ENCODE results near the gene SLC16A4.

DNA sequence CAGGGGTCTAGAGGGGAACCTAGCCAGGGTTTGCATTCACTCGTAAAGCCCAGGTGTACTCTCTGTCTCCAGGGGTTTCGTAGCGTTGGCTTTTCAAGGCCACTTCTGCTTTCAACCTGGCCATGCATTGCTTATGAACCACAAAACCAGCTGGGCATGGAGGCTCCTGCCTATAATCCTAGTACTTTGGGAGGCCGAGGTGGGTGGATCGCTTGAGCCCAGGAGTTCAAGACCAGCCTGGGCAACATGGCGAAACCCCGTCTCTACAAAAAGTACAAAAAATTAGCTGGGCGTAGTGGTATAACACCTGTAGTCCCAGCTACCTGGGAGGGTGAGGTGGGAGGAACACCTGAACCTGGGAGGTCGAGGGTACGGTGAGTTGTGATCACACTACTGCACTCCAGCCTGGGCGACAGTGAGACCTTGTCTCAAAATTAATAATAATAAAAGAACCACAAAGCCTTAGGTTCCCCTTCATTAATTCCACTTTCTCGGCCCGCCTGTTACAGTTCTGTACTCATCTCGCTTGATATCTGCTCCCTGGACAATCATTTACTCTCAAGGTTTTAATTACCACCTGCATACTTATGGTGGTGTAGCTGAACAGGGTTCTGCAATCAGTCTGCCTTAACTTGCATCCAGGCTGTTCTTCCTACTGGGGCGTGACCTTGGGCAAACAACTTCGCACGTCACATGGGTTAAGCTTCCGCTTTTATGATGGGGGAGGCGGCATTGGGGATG, 6.1 kb downstream of the SLC16A4 start:
- TF ChIP-seq, protein P1, sequence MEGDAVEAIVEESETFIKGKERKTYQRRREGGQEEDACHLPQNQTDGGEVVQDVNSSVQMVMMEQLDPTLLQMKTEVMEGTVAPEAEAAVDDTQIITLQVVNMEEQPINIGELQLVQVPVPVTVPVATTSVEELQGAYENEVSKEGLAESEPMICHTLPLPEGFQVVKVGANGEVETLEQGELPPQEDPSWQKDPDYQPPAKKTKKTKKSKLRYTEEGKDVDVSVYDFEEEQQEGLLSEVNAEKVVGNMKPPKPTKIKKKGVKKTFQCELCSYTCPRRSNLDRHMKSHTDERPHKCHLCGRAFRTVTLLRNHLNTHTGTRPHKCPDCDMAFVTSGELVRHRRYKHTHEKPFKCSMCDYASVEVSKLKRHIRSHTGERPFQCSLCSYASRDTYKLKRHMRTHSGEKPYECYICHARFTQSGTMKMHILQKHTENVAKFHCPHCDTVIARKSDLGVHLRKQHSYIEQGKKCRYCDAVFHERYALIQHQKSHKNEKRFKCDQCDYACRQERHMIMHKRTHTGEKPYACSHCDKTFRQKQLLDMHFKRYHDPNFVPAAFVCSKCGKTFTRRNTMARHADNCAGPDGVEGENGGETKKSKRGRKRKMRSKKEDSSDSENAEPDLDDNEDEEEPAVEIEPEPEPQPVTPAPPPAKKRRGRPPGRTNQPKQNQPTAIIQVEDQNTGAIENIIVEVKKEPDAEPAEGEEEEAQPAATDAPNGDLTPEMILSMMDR (IDR thresholded peaks at IDR 0.05): no peak
- TF ChIP-seq POLR2AphosphoS5 (IDR thresholded peaks at IDR 0.05): peak in 1 of 3 donors; percentile 29
- no peak for TF ChIP-seq EP300 (IDR thresholded peaks at IDR 0.05)

Data from stomach (tissue), 4 donors.